HepG2 (cell line): ENCODE measurements around the gene INTS1. TPM values are rescaled to one million over a fixed set of nuclear protein-coding genes. Genes with fewer than 3 reads are reported as not detected.

Experiments used
- NFIC ChIP-seq: IDR thresholded peaks from 2 replicates; pipeline ENCODE4 v1.6.1; 2012; ENCODE audit warnings: mild to moderate bottlenecking, low read length, inconsistent platforms
- NFRKB ChIP-seq: fragments of 450-650 bp; IDR thresholded peaks from 2 replicates; pipeline ENCODE4 v1.6.1; 2017
- NRL ChIP-seq: sonication (generic); formaldehyde crosslinking; IDR thresholded peaks from 2 replicates; pipeline ENCODE4 v1.5.0; 2020; ENCODE audit warnings: missing genetic modification reagents, mild to moderate bottlenecking, moderate library complexity, borderline replicate concordance
- ONECUT2 ChIP-seq: sonication (generic); formaldehyde crosslinking; IDR thresholded peaks from 2 replicates; pipeline ENCODE4 v1.4.0; 2020; ENCODE audit warnings: missing genetic modification reagents
- PLRG1 ChIP-seq: fragments of 450-650 bp; conservative IDR thresholded peaks from 2 replicates; pipeline ENCODE4 v1.6.1; 2016
- SMAD1 ChIP-seq: sonication (generic); formaldehyde crosslinking; IDR thresholded peaks from 2 replicates; pipeline ENCODE4 v1.4.0; 2020; ENCODE audit warnings: missing genetic modification reagents, low read depth, mild to moderate bottlenecking, borderline replicate concordance
- TCF7L2 ChIP-seq: IDR thresholded peaks from 2 replicates; pipeline ENCODE4 v1.6.1; 2011; ENCODE audit warnings: mild to moderate bottlenecking, low read depth, low read length, moderate library complexity
- polyA plus RNA-seq, 8 experiments: library from polyadenylated mRNA; depleted of rRNA in 3 of 8; stranded (reverse) in 7 of 8; unstranded in 1 of 8; fragments of >200 nt; fragmentation: Illumina TruSeq in 4 of 8; extraction: Trizol in 4 of 8; gene quantifications; 2 replicates each; pipeline versions ENCODE4 v1.2.1 to v1.2.3, GENCODE V29; 2011 to 2016; ENCODE audit warnings: low read depth in 4 of 8, missing spikeins in 1 of 8, mixed read lengths in 1 of 8; ENCODE audit not compliant: insufficient read depth in 1 of 8
- total RNA-seq, 5 experiments: library from RNA; depleted of rRNA; stranded (reverse); fragments of >200 nt; fragmentation: Illumina TruSeq; extraction: Trizol; gene quantifications; 2 replicates each; pipeline ENCODE4 v1.2.3, GENCODE V29; 2016; ENCODE audit warnings: low read depth in 1 of 5
- TF ChIP-seq, protein P1 (sequence below), 2 experiments: sonication (generic) in 1 of 2; formaldehyde crosslinking in 1 of 2; IDR thresholded peaks; 2 replicates each; pipeline versions ENCODE4 v1.6.1 to v1.9.0; 2014 to 2022; ENCODE audit warnings: antibody characterized with exemption in 1 of 2, borderline replicate concordance in 1 of 2, inconsistent platforms in 1 of 2, low read depth in 1 of 2, missing genetic modification reagents in 1 of 2
- TF ChIP-seq, protein P2 (sequence below): IDR thresholded peaks from 2 replicates; pipeline ENCODE4 v1.6.1; 2012; ENCODE audit warnings: inconsistent platforms
- TF ChIP-seq, protein P3 (sequence below): sonication (generic); formaldehyde crosslinking; IDR thresholded peaks from 2 replicates; pipeline ENCODE4 v1.5.0; 2020; ENCODE audit warnings: mild to moderate bottlenecking, missing genetic modification reagents
- TF ChIP-seq, protein P4 (sequence below): sonication (generic); formaldehyde crosslinking; conservative IDR thresholded peaks from 2 replicates; pipeline ENCODE4 v1.8.0; 2022; ENCODE audit warnings: mild to moderate bottlenecking, moderate library complexity, missing genetic modification reagents
- TF ChIP-seq, protein P5 (sequence below): sonication (generic); formaldehyde crosslinking; conservative IDR thresholded peaks from 2 replicates; pipeline ENCODE4 v1.8.0; 2022; ENCODE audit warnings: low read depth, missing genetic modification reagents

Gene INTS1
- total and polyA plus RNA-seq, 2 of the 13 experiments (the other 11 are each of a cell fraction or from before 2014, with no cell fraction given), result 13.7 to 29.0 TPM

DNA sequence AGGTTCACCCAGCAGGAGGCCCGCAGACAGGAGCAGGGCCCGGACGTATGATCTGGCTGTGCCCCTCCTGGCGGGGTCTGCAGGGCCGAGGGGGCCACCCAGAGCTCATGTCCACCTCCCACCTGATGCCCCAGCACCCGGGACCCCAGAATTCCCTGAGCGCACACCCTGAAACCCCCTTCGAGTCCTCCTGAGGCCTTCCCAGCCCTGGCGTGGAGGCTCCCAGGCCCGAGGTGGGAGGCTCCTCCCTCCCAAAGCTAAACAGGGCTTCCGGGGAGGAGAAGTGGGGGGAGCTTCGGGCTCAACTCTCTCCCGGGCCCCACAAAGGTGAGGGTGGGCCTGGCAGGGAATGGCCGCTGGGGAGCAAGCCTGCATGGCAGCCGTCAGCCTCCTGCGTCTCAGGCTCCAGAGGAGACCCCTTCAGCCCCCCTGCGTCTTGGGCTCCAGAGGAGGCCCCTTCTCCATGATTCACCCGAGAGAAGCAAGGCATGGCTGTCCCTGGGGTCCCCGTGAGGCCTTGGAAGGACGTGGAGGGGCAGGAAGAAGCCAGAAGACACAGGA, 75.2 kb downstream of the INTS1 start (continued):
- TF ChIP-seq, protein P1, sequence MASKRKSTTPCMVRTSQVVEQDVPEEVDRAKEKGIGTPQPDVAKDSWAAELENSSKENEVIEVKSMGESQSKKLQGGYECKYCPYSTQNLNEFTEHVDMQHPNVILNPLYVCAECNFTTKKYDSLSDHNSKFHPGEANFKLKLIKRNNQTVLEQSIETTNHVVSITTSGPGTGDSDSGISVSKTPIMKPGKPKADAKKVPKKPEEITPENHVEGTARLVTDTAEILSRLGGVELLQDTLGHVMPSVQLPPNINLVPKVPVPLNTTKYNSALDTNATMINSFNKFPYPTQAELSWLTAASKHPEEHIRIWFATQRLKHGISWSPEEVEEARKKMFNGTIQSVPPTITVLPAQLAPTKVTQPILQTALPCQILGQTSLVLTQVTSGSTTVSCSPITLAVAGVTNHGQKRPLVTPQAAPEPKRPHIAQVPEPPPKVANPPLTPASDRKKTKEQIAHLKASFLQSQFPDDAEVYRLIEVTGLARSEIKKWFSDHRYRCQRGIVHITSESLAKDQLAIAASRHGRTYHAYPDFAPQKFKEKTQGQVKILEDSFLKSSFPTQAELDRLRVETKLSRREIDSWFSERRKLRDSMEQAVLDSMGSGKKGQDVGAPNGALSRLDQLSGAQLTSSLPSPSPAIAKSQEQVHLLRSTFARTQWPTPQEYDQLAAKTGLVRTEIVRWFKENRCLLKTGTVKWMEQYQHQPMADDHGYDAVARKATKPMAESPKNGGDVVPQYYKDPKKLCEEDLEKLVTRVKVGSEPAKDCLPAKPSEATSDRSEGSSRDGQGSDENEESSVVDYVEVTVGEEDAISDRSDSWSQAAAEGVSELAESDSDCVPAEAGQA (IDR thresholded peaks at IDR 0.05; ENCODE audit: low read depth), result no peak
- TF ChIP-seq, protein P1 (CRISPR knock-in tag; IDR thresholded peaks at IDR 0.05; ENCODE audit: borderline replicate concordance), result 0 out of 2 replicates have a peak, but pooled peaks have one; percentile 77
- no peak for TF ChIP-seq ONECUT2 (CRISPR knock-in tag)
- TF ChIP-seq NFRKB, result no peak
- no peak for TF ChIP-seq SMAD1 (CRISPR knock-in tag)
- TF ChIP-seq, protein P2, sequence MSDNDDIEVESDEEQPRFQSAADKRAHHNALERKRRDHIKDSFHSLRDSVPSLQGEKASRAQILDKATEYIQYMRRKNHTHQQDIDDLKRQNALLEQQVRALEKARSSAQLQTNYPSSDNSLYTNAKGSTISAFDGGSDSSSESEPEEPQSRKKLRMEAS, result 0 out of 2 replicates have a peak, but pooled peaks have one; percentile 41
- TF ChIP-seq, protein P3, sequence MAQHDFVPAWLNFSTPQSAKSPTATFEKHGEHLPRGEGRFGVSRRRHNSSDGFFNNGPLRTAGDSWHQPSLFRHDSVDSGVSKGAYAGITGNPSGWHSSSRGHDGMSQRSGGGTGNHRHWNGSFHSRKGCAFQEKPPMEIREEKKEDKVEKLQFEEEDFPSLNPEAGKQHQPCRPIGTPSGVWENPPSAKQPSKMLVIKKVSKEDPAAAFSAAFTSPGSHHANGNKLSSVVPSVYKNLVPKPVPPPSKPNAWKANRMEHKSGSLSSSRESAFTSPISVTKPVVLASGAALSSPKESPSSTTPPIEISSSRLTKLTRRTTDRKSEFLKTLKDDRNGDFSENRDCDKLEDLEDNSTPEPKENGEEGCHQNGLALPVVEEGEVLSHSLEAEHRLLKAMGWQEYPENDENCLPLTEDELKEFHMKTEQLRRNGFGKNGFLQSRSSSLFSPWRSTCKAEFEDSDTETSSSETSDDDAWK (CRISPR knock-in tag), result no peak
- TF ChIP-seq TCF7L2, result no peak
- no peak for TF ChIP-seq NFIC
- TF ChIP-seq NRL (CRISPR knock-in tag), result no peak
- TF ChIP-seq, protein P4, sequence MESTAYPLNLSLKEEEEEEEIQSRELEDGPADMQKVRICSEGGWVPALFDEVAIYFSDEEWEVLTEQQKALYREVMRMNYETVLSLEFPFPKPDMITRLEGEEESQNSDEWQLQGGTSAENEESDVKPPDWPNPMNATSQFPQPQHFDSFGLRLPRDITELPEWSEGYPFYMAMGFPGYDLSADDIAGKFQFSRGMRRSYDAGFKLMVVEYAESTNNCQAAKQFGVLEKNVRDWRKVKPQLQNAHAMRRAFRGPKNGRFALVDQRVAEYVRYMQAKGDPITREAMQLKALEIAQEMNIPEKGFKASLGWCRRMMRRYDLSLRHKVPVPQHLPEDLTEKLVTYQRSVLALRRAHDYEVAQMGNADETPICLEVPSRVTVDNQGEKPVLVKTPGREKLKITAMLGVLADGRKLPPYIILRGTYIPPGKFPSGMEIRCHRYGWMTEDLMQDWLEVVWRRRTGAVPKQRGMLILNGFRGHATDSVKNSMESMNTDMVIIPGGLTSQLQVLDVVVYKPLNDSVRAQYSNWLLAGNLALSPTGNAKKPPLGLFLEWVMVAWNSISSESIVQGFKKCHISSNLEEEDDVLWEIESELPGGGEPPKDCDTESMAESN (CRISPR knock-in tag), result 0 out of 2 replicates have a peak, but pooled peaks have one; percentile 30
- TF ChIP-seq PLRG1, result no peak
- TF ChIP-seq, protein P5, sequence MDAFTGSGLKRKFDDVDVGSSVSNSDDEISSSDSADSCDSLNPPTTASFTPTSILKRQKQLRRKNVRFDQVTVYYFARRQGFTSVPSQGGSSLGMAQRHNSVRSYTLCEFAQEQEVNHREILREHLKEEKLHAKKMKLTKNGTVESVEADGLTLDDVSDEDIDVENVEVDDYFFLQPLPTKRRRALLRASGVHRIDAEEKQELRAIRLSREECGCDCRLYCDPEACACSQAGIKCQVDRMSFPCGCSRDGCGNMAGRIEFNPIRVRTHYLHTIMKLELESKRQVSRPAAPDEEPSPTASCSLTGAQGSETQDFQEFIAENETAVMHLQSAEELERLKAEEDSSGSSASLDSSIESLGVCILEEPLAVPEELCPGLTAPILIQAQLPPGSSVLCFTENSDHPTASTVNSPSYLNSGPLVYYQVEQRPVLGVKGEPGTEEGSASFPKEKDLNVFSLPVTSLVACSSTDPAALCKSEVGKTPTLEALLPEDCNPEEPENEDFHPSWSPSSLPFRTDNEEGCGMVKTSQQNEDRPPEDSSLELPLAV (CRISPR knock-in tag), result no peak
